ENCODE results near the gene UGT1A9.
"Not testable (repeated sequence)": the region's sequence is repeated elsewhere in the genome, so short reads cannot be mapped to it uniquely, and the experiment has no call there.

The UGT1A9 gene

GRCh38 chr2:233681521-233682099 lies 9.9 kb downstream of the UGT1A9 start, which contains the start of gene UGT1A7:
UGT1A7 (plus strand) TSS chr2:233681901; CDS start chr2:233681938, 37 bp downstream.
- DNase-seq, result no peak

DNA sequence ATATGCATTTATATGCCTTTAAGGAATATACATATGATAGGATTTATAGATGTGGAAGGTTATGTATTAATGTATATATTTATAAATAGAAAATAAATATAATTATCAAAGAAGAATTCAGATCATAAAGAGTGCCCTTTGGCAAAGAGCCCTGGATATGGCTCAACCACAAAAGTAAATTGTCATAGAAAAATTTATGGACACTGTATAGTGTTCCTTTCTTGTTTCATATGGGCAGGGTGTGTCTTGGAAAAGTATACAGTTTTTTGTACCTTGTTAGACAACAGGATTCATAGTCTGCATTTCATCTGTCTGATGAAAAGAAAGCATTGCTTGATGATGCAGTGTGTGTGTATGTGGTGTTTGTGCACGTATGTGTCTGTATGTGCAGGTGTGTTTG lies 12.9 kb downstream of the UGT1A9 start:
- DNase-seq, result no peak

GRCh38 chr2:233686928-233687327 lies 15.2 kb downstream of the UGT1A9 start:
- DNase-seq, result no peak

DNA sequence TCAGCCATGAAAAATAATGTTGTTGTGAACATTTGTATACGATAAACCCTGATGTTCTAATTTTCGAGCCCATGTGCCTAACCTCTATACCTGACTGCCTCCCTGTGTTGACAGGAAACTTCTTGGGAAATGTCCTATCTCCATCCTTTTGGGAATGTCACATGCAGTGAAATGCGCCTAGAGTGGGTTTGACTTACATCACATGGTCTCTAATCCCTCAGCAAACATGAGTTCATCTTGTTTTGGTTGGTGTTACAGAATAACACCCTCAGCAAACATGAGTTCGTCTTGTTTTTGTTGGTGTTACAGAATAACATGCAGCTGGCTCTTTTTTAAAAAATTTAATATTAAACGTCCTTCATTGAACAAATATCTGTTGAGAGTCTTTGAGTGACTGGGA lies 16.6 kb downstream of the UGT1A9 start:
- no peak for DNase-seq

GRCh38 chr2:233689031-233689430 lies 17.3 kb downstream of the UGT1A9 start:
- DNase-seq, result no peak

DNA sequence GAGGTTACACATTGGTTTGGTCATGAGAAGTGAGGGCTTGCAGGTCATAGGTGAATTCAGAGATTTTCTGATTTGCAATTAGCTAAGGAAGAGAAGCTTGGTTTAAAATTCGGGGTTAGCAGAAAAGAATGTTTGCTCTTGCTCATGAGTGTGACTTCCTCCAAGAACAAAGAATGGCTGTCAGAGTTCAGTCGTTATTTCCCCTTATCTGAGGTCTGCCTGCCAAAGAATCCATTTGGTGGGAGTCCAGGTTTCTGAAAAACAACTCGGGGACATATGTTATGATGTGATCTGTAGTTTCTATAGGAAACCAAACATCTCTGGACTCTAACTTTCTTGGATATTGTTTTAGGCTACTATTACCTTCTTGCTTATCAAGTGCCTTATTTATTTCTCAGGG lies 17.8 kb downstream of the UGT1A9 start:
- no peak for DNase-seq

- DNase-seq, result no peak
Observed at GRCh38 chr2:233690444-233690843, 18.7 kb downstream of the UGT1A9 start.

GRCh38 chr2:233691443-233692433 lies 20.0 kb downstream of the UGT1A9 start:
- DNase-seq, result no peak

DNA sequence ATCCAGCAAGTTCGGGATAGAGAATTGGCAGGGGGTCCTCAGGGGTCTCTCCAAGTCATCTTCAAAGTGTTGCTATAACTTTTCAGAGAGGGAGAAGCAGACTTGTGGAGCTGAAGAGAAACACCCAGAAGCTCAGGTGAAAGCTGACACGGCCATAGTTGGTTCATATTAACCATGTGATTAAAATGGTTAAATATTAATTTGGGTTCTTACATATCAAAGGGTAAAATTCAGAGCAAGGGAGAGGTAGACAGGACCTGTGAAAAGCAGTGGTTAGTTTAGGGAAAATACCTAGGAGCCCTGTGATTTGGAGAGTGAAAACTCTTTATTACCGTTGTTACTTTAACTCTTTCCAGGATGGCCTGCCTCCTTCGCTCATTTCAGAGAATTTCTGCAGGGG lies 20.9 kb downstream of the UGT1A9 start, which contains the start of gene UGT1A6:
UGT1A6 (plus strand) TSS at position 243 of the 400 bp plus-strand sequence; CDS start at position 358, 115 bp downstream.
- DNase-seq, result no peak

DNA sequence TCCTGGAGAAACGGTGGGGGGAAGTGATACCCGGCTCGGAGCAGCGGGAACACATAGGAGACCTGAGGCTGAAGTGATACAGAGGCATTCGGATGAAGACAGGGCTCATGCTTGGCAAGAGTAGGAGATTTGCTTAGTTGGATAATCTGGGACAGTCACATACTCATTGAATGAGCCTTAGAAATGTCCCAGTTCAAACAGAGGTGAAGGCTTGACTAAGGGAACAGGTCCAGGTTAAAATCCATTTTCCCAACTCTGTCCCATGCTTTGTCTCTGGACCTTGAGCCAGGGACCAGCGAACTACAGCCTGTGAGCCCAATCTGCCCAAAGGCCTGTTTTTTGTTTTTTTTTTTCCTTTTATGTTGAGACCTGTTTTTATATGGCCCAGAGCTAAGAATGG lies 22.3 kb downstream of the UGT1A9 start:
- no peak for DNase-seq

DNA sequence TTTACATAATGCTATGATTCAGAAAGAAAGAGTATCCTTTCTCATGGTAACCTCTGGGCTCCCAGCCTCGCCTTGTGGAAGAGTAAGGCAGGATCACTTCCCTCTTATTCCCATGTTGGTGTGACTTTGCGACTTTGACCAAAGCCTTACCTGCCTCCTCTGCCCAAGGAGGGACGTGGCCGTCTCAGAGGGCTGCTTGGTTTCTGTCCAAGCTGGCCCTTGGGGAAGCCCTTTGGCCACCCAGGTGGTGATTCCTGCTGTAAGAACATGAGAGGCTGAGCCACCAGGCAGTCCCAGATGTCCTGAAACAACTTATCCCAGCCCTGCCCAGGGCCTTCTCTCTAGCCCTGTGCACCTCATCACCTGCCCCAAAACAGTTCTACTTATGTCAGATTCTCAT lies 27.0 kb downstream of the UGT1A9 start:
- DNase-seq, result no peak

DNA sequence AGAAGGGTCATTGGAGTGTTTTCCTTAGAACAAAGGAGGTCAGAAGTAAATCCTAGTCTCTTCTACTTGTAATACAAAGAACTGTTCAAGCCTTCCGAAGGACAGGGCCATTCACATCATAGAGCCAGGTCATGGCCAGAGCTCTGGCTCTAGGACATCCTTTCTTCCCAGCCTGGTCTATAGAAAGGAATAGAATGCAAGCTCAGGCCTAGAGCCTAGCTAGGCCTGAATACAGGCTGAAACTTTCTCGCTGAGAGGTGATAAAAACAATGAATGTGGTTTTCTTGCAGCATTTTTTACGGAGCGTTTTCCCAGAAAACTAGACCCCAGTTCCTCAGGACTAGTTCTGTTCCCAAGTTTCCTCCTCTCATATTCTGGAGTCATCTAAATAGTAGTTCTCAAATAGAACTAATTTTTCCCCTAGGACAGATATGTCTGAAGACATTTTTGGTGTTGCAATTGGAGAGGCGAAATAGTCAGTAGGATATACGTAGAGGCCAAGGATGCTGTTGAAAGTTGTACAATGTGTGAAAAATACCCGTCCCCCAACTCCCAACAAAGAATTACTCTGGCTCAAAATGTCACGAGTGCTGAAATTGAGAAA lies 27.8 kb downstream of the UGT1A9 start:
- DNase-seq, result no peak

DNA sequence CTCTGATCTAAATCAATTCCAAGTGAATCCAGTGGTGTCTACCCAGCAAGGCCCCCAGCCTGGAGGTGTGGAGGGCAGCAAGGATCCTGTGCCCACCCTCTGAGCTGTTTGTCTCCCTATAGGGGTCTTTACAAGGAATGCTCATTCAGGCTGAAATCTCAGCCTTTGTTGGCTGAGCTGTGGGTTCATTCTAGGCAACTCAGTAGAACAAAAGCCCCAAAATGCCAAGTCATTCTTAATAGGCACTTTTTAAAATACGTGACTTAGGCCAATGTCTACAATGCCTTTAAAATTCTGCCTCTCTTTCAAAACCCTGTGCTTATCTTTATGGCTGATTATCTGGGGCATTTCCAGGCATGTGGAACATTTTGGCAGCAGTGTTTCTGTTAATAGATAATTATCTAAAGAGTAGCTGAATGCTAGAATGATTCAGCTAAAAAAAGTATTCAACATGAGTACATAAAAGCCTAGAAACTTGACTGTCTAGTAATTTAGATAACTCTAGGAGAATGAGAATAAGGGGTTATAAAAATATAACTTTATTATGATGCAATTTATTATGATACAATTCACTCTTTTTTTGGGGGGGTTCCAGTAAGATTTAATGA lies 28.4 kb downstream of the UGT1A9 start:
- DNase-seq, result no peak

GRCh38 chr2:233700842-233701241 lies 29.1 kb downstream of the UGT1A9 start:
- DNase-seq, result not testable (repeated sequence)

DNA sequence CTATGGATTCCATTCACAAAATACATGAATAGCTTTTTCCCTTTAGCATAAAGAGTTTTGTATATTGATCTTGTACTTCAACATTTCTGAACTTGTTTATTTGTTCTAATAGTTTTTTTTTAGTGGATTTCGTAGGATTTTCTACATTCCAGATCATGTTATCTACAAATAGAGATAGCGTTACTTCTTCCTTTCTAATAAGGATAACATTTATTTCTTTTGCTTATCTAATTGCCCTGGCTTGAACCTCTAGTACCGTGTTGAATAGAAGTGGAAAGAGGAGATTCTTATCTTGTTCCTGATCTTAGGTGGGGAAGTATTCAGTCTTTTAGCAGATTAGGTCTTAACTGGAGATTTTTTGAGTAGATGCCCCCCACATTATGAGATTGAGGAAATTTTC lies 30.5 kb downstream of the UGT1A9 start:
- no peak for DNase-seq

- no peak for DNase-seq
Observed at GRCh38 chr2:233705911-233706506, 34.3 kb downstream of the UGT1A9 start.

GRCh38 chr2:233706720-233707119 lies 35.0 kb downstream of the UGT1A9 start:
- DNase-seq, result no peak

GRCh38 chr2:233707940-233708644 lies 36.4 kb downstream of the UGT1A9 start:
- no peak for DNase-seq

DNA sequence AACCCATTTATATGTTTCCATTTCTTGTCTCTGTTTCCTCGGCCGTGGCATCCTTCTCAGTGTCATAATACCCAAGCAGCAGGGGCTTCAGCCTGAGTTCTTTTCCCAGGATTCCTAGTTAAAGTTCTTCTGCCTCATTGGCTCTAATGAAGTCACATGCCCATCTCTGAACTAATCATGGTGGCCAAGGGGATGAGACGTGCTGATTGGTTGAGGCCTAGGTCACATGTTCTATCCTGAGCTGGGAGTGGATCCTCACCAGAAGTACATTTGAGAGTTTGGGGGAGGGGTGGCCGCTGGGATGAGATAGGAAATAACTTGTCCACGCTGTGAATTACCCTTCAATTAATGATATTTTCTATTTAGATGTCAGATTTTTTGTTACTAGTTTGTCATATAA lies 37.2 kb downstream of the UGT1A9 start:
- DNase-seq, result no peak

DNA sequence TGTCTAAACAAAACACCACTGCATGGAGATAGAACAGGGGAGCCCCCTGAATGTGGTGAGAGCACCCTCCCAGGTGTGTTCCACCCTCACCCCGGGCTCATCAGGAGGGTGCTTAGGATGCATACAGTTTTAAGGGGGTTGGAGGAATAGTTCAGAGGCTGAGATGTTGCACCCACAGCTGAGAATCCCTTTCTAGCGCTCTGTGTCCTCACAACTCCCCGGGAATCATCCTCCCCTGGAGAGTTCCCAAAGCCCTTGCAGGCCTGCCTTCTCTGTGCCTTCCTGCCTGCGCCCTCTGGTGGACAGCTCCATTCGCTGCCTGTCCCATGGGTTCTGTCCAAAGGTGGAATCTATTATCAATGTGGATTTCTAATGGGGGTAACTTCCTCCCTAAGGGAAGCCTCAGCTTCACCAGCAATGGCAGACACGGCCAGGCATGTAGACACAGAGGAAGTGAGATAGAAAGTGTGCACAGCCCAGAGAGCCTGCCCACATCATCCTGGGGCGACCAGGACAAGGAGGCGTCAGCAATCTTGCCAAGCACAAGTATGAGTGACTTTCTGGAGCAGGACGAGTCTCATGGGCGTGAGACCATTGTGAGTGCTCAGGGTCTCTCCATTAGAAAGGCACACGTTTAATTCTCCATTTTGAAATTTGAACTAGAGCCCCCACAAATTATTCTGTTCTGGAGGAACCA lies 39.8 kb downstream of the UGT1A9 start:
- DNase-seq, result peak; percentile 5

- no peak for DNase-seq
Observed at GRCh38 chr2:233712611-233713261, 41.0 kb downstream of the UGT1A9 start, which contains the start of gene UGT1A5. UGT1A5 (plus strand) TSS chr2:233712907; CDS start chr2:233712992, 85 bp downstream.
